Suprapubic skin (tissue), 4 donors: ENCODE measurements around the gene RAP1GAP.

Experiments
- CTCF ChIP-seq, 2 donors: fragments of 200-600 bp in 1 of 2; fragments of 450-650 bp in 1 of 2; sonication (generic) in 1 of 2; IDR thresholded peaks; one replicate each; pipeline ENCODE4 v1.5.1; 2016 to 2019; ENCODE audit warnings: antibody characterized with exemption in 2 of 2, mild to moderate bottlenecking in 1 of 2, moderate library complexity in 1 of 2
- EP300 ChIP-seq: sonication (generic); formaldehyde crosslinking; IDR thresholded peaks from one replicate; pipeline ENCODE4 v1.6.1; 2017; ENCODE audit warnings: antibody characterized with exemption
- POLR2A ChIP-seq, 2 donors: fragments of 450-650 bp; IDR thresholded peaks; one replicate each; pipeline ENCODE4 v1.6.1; 2017; ENCODE audit warnings: antibody characterized with exemption in 2 of 2, mild to moderate bottlenecking in 2 of 2, moderate library complexity in 2 of 2
- POLR2AphosphoS5 ChIP-seq, 3 donors: sonication (generic); formaldehyde crosslinking; IDR thresholded peaks; one replicate each; pipeline ENCODE4 v1.6.1; 2017; ENCODE audit warnings: antibody characterized with exemption in 3 of 3

- no peak for TF ChIP-seq POLR2AphosphoS5 (IDR thresholded peaks at IDR 0.05)
- TF ChIP-seq CTCF (IDR thresholded peaks at IDR 0.05) = no peak
- no peak for TF ChIP-seq POLR2A (IDR thresholded peaks at IDR 0.05)
- TF ChIP-seq EP300 = no peak
Measured at GRCh38 chr1:21568006-21568746, 101.0 kb downstream of the RAP1GAP start.
